Psoas muscle (tissue), 8 donors: ENCODE results near the gene DCAF5. TPM values are rescaled to one million over a fixed set of nuclear protein-coding genes. Genes with fewer than 3 reads are reported as not detected.

Experiments used
- ATAC-seq, 4 donors: fragments of 200-7000 bp; cut with Tn5 transposase; one replicate each; pipeline ENCODE4 v1.9.1; 2020; ENCODE audit warnings: moderate library complexity in 3 of 4, mild to moderate bottlenecking in 2 of 4
- DNase-seq, 2 donors: peaks; one replicate each; pipeline ENCODE4 v3.0.0-alpha.2; 2020
- H3K27ac ChIP-seq: fragments of 200-600 bp; one replicate; pipeline ENCODE4 v1.8.0; 2022
- H3K27me3 ChIP-seq, 3 donors: fragments of 200-600 bp in 1 of 3; one replicate each; pipeline versions ENCODE4 v1.6.1 to v1.8.0; 2013 to 2022; ENCODE audit warnings: low read length in 2 of 3, mild to moderate bottlenecking in 2 of 3, moderate library complexity in 1 of 3; ENCODE audit not compliant: insufficient read depth in 3 of 3
- H3K36me3 ChIP-seq, 2 donors: fragments of 200-600 bp in 1 of 2; one replicate each; pipeline versions ENCODE4 v1.6.1 to v1.8.0; 2013 to 2022; ENCODE audit warnings: low read depth in 1 of 2, mild to moderate bottlenecking in 1 of 2, moderate library complexity in 1 of 2; ENCODE audit not compliant: insufficient read depth in 1 of 2
- H3K4me1 ChIP-seq: fragments of 200-600 bp; one replicate; pipeline ENCODE4 v1.8.0; 2022
- H3K4me3 ChIP-seq: fragments of 200-600 bp; one replicate; pipeline ENCODE4 v1.8.0; 2022; ENCODE audit warnings: mild to moderate bottlenecking
- H3K9me3 ChIP-seq: fragments of 200-600 bp; one replicate; pipeline ENCODE4 v1.8.0; 2022
- WGBS, 3 donors: extraction: QIAGEN DNeasy Blood & Tissue Kit; methylation state at CpG; one replicate each; pipeline versions ENCODE4 v1.1.6 to v1.1.7; 2013; 5-methylcytosine and 5-hydroxymethylcytosine counted together
- intact Hi-C, 2 donors: fragments of 100-400 bp; cut with DNase I; formaldehyde crosslinking; loops; one replicate each; pipeline versions ENCODE4 v1.11.0 to v1.14.2; 2022
- polyA plus RNA-seq, 3 donors: library from polyadenylated mRNA; stranded (reverse); fragments of 200-250 nt; gene quantifications; one replicate each; pipeline ENCODE4 v1.2.3, GENCODE V29; 2013
- total RNA-seq, 4 donors: library from RNA; stranded (reverse); fragmentation: NEBNext Ultra II Directional in 2 of 4; extraction: Animal tissue kit (Norgen Biotek cat#: 25700) in 2 of 4; gene quantifications; one replicate each; pipeline versions ENCODE4 v1.2.1 to v1.2.4, GENCODE V29; 2021 to 2023
- TF ChIP-seq, protein P1 (sequence below): fragments of 200-600 bp; IDR thresholded peaks from one replicate; pipeline ENCODE4 v1.8.0; 2022; ENCODE audit warnings: antibody characterized with exemption
- donor health status: healthy with polysubstance abuse.
- donor health status: DM: no; HTN: no; CAD: no; lungs with moderate emphysema.
- donor health status: Bipolar disorder and iron deficiency.
- donor health status: healthy.
- donor health status: DM: yes; HTN: yes; CAD: no.
- donor health status: DM: no; HTN: no; CAD: no.
- donor health status: DM: no; HTN: no; CAD: no.
- donor health status: DM: yes; HTN: yes; CAD: no.

Gene DCAF5
- total and polyA plus RNA-seq, 7 donors = 9.1 to 86.3 (median 74.7) TPM

DNA sequence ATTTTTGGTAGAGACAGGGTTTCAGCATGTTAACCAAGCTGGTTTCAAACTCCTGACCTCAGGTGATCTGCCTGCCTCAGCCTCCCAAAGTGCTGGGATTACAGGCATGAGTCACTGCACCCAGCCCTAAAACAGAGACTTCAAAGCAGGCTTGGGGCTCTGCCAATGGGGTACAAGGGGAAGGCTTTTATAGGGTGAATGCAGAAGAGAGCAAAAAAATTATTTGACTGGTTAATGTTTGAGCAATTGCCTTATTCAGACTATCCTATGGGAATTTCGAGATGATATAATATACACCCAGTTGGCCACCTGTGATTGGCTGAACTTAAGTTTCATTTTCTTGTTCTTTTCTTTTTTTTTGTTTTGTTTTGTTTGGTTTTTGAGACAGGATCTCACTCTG is 142.3 kb downstream of the DCAF5 start:
- no peak overlapping the region for H3K4me3 ChIP-seq
- no peak overlapping the region for H3K27ac ChIP-seq
- no peak for DNase-seq
- WGBS, 3 donors = 84 to 96% (median 88%) methylated on average over 1 of the region's 1 CpG
- no peaks in the 10 kb centered on the region for H3K9me3 ChIP-seq
- intact Hi-C loops = no loop called here
- no peak for ATAC-seq
- H3K36me3 ChIP-seq = no peaks in the 10 kb centered on the region
- no peaks in the 10 kb centered on the region for H3K4me1 ChIP-seq
- H3K27me3 ChIP-seq = no peaks in the 10 kb centered on the region
- TF ChIP-seq, protein P1, sequence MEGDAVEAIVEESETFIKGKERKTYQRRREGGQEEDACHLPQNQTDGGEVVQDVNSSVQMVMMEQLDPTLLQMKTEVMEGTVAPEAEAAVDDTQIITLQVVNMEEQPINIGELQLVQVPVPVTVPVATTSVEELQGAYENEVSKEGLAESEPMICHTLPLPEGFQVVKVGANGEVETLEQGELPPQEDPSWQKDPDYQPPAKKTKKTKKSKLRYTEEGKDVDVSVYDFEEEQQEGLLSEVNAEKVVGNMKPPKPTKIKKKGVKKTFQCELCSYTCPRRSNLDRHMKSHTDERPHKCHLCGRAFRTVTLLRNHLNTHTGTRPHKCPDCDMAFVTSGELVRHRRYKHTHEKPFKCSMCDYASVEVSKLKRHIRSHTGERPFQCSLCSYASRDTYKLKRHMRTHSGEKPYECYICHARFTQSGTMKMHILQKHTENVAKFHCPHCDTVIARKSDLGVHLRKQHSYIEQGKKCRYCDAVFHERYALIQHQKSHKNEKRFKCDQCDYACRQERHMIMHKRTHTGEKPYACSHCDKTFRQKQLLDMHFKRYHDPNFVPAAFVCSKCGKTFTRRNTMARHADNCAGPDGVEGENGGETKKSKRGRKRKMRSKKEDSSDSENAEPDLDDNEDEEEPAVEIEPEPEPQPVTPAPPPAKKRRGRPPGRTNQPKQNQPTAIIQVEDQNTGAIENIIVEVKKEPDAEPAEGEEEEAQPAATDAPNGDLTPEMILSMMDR = no peak

DNA sequence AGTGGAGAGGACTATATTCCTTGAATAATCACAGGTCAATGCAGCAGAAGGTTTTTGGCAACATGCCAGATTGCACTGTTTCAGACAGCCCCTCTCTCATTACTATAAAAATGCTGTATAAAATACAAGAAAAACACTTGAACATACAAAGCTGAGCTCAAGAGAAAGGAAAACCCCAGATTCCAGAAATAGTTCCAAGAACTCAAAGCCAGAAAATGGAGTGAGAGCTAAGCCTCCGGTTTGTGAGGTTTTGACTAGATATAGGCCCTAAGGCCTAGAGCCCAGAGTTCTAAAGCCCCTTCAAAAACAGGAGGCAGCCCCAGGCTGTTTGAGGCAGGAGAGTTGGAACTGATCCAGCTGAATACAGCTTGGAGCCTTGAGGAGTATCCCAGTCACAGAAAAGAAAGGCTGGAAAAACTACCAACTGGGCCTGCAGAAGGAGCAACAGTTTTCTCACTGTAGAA is 144.5 kb downstream of the DCAF5 start:
- intact Hi-C loops = no loop called here
- ATAC-seq = no peak
- no peak overlapping the region for H3K27ac ChIP-seq

DNA sequence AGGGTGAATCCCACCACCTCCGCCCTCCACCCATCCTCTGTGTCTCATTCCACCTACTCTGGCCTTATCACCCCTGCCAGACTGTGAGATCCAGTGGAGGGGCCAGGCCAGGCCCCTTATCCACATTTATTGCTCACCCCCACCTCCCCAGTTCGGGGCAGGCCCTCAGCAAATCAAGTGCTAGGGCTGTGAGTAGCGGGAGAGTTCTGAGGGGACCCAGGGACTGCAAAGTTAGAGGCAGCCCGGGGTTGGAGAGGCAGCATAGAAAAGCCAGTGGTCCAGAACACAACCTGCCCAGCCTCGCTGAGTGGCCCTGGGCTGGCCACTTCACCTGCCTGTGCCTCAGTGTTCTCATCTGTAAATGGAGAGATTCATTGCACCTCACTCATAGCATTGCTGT is 146.6 kb downstream of the DCAF5 start:
- no peak for ATAC-seq
- TF ChIP-seq, protein P1 = no peak
- Histone ChIP-seq H3K9me3 (no peaks in the 10 kb centered on the region), H3K27ac (no peak overlapping the region), H3K27me3 (no peaks in the 10 kb centered on the region), H3K4me1 (no peaks in the 10 kb centered on the region), H3K4me3 (no peak overlapping the region), H3K36me3 (no peaks in the 10 kb centered on the region)
- WGBS, 3 donors = 92 to 98% (median 93%) methylated on average over 5 of the region's 5 CpGs
- intact Hi-C loops = no loop called here
- DNase-seq = no peak

More for the DNA sequence above, 144.5 kb downstream of the DCAF5 start:
- WGBS, 3 donors = 37 to 62% (median 59%) methylated on average over 1 of the region's 1 CpG
- Histone ChIP-seq H3K27me3 (no peaks in the 10 kb centered on the region), H3K9me3 (no peaks in the 10 kb centered on the region), H3K4me3 (no peak overlapping the region), H3K4me1 (no peaks in the 10 kb centered on the region), H3K36me3 (no peaks in the 10 kb centered on the region)
- DNase-seq = no peak
- TF ChIP-seq, protein P1 = no peak

DNA sequence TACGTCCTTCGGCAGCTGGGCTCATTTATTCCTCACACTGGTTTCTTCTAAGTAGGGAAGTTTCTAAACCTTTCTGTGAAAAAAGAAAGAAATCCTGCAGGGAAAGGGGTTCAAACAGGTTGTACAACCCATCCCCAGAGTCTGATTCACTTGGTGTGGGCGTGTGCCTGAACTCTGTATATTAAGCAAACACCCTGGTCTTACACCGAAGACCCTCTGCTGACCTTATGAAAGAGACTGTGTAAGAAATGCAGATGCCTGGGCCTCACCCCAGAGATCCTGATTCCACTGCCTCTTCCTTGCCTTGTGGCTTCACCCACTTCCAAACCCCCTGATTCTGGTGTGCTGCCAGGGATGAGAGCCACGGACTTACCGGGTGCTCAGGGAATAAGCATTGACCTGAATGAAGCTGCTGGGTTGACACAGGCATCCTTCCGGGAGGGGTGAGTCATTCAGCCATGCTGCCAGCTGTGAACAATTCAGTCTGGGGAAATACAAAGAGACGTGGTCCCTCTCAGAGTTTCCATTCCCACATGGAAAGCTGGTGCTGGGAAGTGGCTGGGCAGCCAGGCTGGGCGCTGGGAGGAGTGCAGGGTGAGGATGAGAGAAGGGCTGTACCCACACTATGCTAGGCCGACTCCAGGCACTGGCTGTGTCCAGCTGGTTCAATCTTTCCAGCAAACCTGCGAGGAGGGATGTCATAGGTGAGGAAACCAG is 147.3 kb downstream of the DCAF5 start:
- WGBS, 3 donors = 43 to 47% (median 44%) methylated on average over 11 of the region's 11 CpGs
- Histone ChIP-seq H3K4me1 (no peaks in the 10 kb centered on the region), H3K36me3 (no peaks in the 10 kb centered on the region), H3K4me3 (no peak overlapping the region), H3K27me3 (no peaks in the 10 kb centered on the region), H3K27ac (no peak overlapping the region), H3K9me3 (no peaks in the 10 kb centered on the region)
- TF ChIP-seq, protein P1 = no peak
- intact Hi-C loops = no loop called here
- peak; percentile 59 to 73 for DNase-seq
- peak; percentile 60 to 74 (median 68) for ATAC-seq
